Astrocyte of the spinal cord (primary cell): ENCODE results near the gene ZDHHC4.
"Not testable (repeated sequence)": the region's sequence is repeated elsewhere in the genome, so short reads cannot be mapped to it uniquely, and the experiment has no call there.

Experiments
- DNase-seq: peaks from one replicate; pipeline ENCODE4 v3.0.0; 2011; ENCODE audit warnings: low read depth, low spot score
- H3K4me3 ChIP-seq: 2 replicates; pipeline ENCODE4 v1.5.1; 2011; ENCODE audit warnings: low read depth, mild to moderate bottlenecking, low read length, moderate library complexity
- CTCF ChIP-seq: IDR thresholded peaks from 2 replicates; pipeline ENCODE4 v1.5.1; 2012; ENCODE audit warnings: low read depth, mild to moderate bottlenecking, low read length, inconsistent platforms
- in situ Hi-C: cut with HindIII; loops from 2 replicates; pipeline ENCODE4 v1.10.0; 2017; ENCODE audit warnings: low sequenced_read_pairs

The ZDHHC4 gene

GRCh38 chr7:6623589-6624245 is 46.5 kb downstream of the ZDHHC4 start:
- no peak for TF ChIP-seq CTCF
- no peak for DNase-seq
- in situ Hi-C loops: no loop called here
- H3K4me3 ChIP-seq: no peak overlapping the region

GRCh38 chr7:6624246-6624611 is 47.0 kb downstream of the ZDHHC4 start:
- in situ Hi-C loops: no loop called here
- no peak overlapping the region for H3K4me3 ChIP-seq
- no peak for DNase-seq
- no peak for TF ChIP-seq CTCF

GRCh38 chr7:6628045-6628444 is 50.8 kb downstream of the ZDHHC4 start:
- no peak for TF ChIP-seq CTCF
- H3K4me3 ChIP-seq: no peak overlapping the region
- in situ Hi-C loops: no loop called here
- no peak for DNase-seq

GRCh38 chr7:6630007-6630849 is 53.0 kb downstream of the ZDHHC4 start:
- H3K4me3 ChIP-seq: no peak overlapping the region
- no peak for TF ChIP-seq CTCF
- in situ Hi-C loops: no loop called here
- no peak for DNase-seq

- TF ChIP-seq CTCF: no peak
Measured at GRCh38 chr7:6631605-6632004, 54.4 kb downstream of the ZDHHC4 start.

GRCh38 chr7:6634021-6634420 is 56.8 kb downstream of the ZDHHC4 start:
- no peak for DNase-seq
- in situ Hi-C loops: no loop called here
- H3K4me3 ChIP-seq: no peak overlapping the region
- TF ChIP-seq CTCF: no peak

More at GRCh38 chr7:6631605-6632004, 54.4 kb downstream of the ZDHHC4 start:
- in situ Hi-C loops: no loop called here
- H3K4me3 ChIP-seq: no peak overlapping the region
- no peak for DNase-seq

- in situ Hi-C loops, H3K4me3 ChIP-seq, DNase-seq: not testable (repeated sequence)
Measured at GRCh38 chr7:6634971-6635370, 57.7 kb downstream of the ZDHHC4 start.
